Hepatocyte (in vitro differentiated cells): ENCODE results near the gene PRLH. TPM values are rescaled to one million over a fixed set of nuclear protein-coding genes. Genes with fewer than 3 reads are reported as not detected.
A peak's percentile ranks its signal among the peaks of the same experiment; 100 is the strongest.

ENCODE experiments used
- DNase-seq: peaks from one replicate; pipeline ENCODE4 v3.0.0-alpha.2; 2016; ENCODE audit warnings: low spot score
- H2AFZ ChIP-seq: fragments of 200-600 bp; sonication (generic); 2 replicates; pipeline ENCODE4 v1.6.0; 2016; ENCODE audit warnings: antibody characterized with exemption, mild to moderate bottlenecking
- H3K27ac ChIP-seq: fragments of 200-600 bp; sonication (generic); 2 replicates; pipeline ENCODE4 v1.5.1; 2016; ENCODE audit warnings: mild to moderate bottlenecking
- H3K27me3 ChIP-seq: fragments of 200-600 bp; sonication (generic); 2 replicates; pipeline ENCODE4 v1.6.1; 2016
- H3K36me3 ChIP-seq: fragments of 200-600 bp; sonication (generic); replicated peaks from 2 replicates; pipeline ENCODE4 v1.5.1; 2016; ENCODE audit warnings: low read depth; ENCODE audit not compliant: insufficient read depth
- H3K4me1 ChIP-seq: fragments of 200-600 bp; sonication (generic); 2 replicates; pipeline ENCODE4 v1.5.1; 2016; ENCODE audit warnings: mild to moderate bottlenecking, moderate library complexity; ENCODE audit not compliant: insufficient read depth
- H3K4me2 ChIP-seq: fragments of 200-600 bp; sonication (generic); 2 replicates; pipeline ENCODE4 v1.6.0; 2016
- H3K4me3 ChIP-seq: fragments of 200-600 bp; sonication (generic); 2 replicates; pipeline ENCODE4 v1.5.1; 2016; ENCODE audit warnings: mild to moderate bottlenecking
- H3K79me2 ChIP-seq: fragments of 200-600 bp; sonication (generic); 2 replicates; pipeline ENCODE4 v1.6.0; 2017; ENCODE audit warnings: mild to moderate bottlenecking
- H3K9me2 ChIP-seq: fragments of 200-600 bp; sonication (generic); replicated peaks from 2 replicates; pipeline ENCODE4 v1.6.0; 2017; ENCODE audit warnings: mild to moderate bottlenecking; ENCODE audit not compliant: insufficient read depth
- H3K9me3 ChIP-seq: fragments of 200-600 bp; sonication (generic); 2 replicates; pipeline ENCODE4 v1.5.1; 2016; ENCODE audit warnings: low read depth, mild to moderate bottlenecking
- H4K20me1 ChIP-seq: fragments of 200-600 bp; sonication (generic); 2 replicates; pipeline ENCODE4 v1.6.0; 2016; ENCODE audit warnings: mild to moderate bottlenecking; ENCODE audit not compliant: insufficient read depth, poor library complexity, severe bottlenecking
- CTCF ChIP-seq: fragments of 200-600 bp; sonication (generic); IDR thresholded peaks from 2 replicates; pipeline ENCODE4 v1.5.1; 2016; ENCODE audit warnings: antibody characterized with exemption, mild to moderate bottlenecking; ENCODE audit not compliant: poor library complexity
- EZH2 ChIP-seq: fragments of 200-600 bp; sonication (generic); IDR thresholded peaks from 2 replicates; pipeline ENCODE4 v1.6.1; 2016; ENCODE audit warnings: antibody characterized with exemption, mild to moderate bottlenecking, borderline replicate concordance
- EZH2phosphoT487 ChIP-seq: fragments of 200-600 bp; sonication (generic); IDR thresholded peaks from one replicate; pipeline ENCODE4 v1.6.1; 2018; ENCODE audit warnings: antibody characterized with exemption, mild to moderate bottlenecking, low read depth, moderate library complexity; ENCODE audit not compliant: unreplicated experiment, severe bottlenecking
- WGBS: methylation state at CpG from one replicate; pipeline ENCODE4 v1.1.6; 2016; ENCODE audit warnings: low lambda C conversion rate; ENCODE audit errors: missing lambda C conversion rate; 5-methylcytosine and 5-hydroxymethylcytosine counted together
- polyA plus RNA-seq: library from polyadenylated mRNA; unstranded; fragments of >200 nt; fragmentation: Nextera tagmentation; extraction: Ambion mirVana; gene quantifications from 2 replicates; pipeline ENCODE4 v1.2.1, GENCODE V29; 2016
- total RNA-seq: library from RNA; depleted of rRNA; stranded (reverse); fragments of >200 nt; gene quantifications from 2 replicates; pipeline ENCODE4 v1.2.3, GENCODE V29; 2014

Gene PRLH
- total and polyA plus RNA-seq, 2 experiments from 2014 or later, result not detected

- no peak overlapping the region for H3K27ac ChIP-seq
- H3K36me3 ChIP-seq, result no peaks in the 10 kb centered on the region
- over 99% methylated on average over 6 of the region's 6 CpGs for WGBS
- no peaks in the 10 kb centered on the region for H4K20me1 ChIP-seq
- H3K4me3 ChIP-seq, result no peak overlapping the region
- no peak for DNase-seq
- H3K27me3 ChIP-seq, result no peaks in the 10 kb centered on the region
- peaks cover 5% of the 10 kb centered on the region for H3K4me1 ChIP-seq
- no peaks in the 10 kb centered on the region for H3K9me3 ChIP-seq
- H3K79me2 ChIP-seq, result peaks cover 10% of the 10 kb centered on the region
- no peaks in the 10 kb centered on the region for H3K9me2 ChIP-seq
- H2AFZ ChIP-seq, result no peak overlapping the region
- H3K4me2 ChIP-seq, result no peak overlapping the region
- TF ChIP-seq EZH2phosphoT487 (no peak), CTCF (no peak), EZH2 (no peak)
These were observed 15.0 kb downstream of the PRLH start for GRCh38 chr2:237581326-237581725.

- peaks cover 17% of the 10 kb centered on the region for H3K79me2 ChIP-seq
- no peak overlapping the region for H3K27ac ChIP-seq
- no peak for TF ChIP-seq EZH2phosphoT487
- TF ChIP-seq EZH2, result no peak
- TF ChIP-seq CTCF, result peak; percentile 56
- H3K9me2 ChIP-seq, result no peaks in the 10 kb centered on the region
- no peaks in the 10 kb centered on the region for H3K36me3 ChIP-seq
- no peaks in the 10 kb centered on the region for H4K20me1 ChIP-seq
- DNase-seq, result peak; percentile 64
- H3K27me3 ChIP-seq, result no peaks in the 10 kb centered on the region
- no peak overlapping the region for H2AFZ ChIP-seq
- peak overlapping the region; percentile 56 for H3K4me2 ChIP-seq
- H3K9me3 ChIP-seq, result no peaks in the 10 kb centered on the region
- H3K4me3 ChIP-seq, result no peak overlapping the region
- 51% methylated on average over 23 of the region's 25 CpGs for WGBS
- H3K4me1 ChIP-seq, result peaks cover 5% of the 10 kb centered on the region
These were observed 15.7 kb downstream of the PRLH start for GRCh38 chr2:237581751-237582746.

GRCh38 chr2:237583385-237584295, 17.3 kb downstream of the PRLH start:
- peaks cover 5% of the 10 kb centered on the region for H3K4me1 ChIP-seq
- no peak for DNase-seq
- H3K27ac ChIP-seq, result no peak overlapping the region

More at GRCh38 chr2:237583385-237584295, 17.3 kb downstream of the PRLH start:
- Histone ChIP-seq H3K4me2 (no peak overlapping the region), H3K4me3 (no peak overlapping the region), H3K9me2 (no peaks in the 10 kb centered on the region), H2AFZ (no peak overlapping the region), H3K27me3 (no peaks in the 10 kb centered on the region), H3K79me2 (peaks cover 33% of the 10 kb centered on the region), H3K9me3 (no peaks in the 10 kb centered on the region), H3K36me3 (no peaks in the 10 kb centered on the region), H4K20me1 (no peaks in the 10 kb centered on the region)
- 86% methylated on average over 19 of the region's 19 CpGs for WGBS
- TF ChIP-seq CTCF (no peak), EZH2 (no peak), EZH2phosphoT487 (no peak)
